ENCODE measurements around the gene BLVRB. TPM values are rescaled to one million over a fixed set of nuclear protein-coding genes. Genes with fewer than 3 reads are reported as not detected.

Gene BLVRB
- total and polyA plus RNA-seq, 9 of the 15 experiments (the other 6 are each of a cell fraction or from before 2014, with no cell fraction given), result 81.1 to 749 (median 331) TPM

GRCh38 chr19:40416918-40417642, 48.5 kb downstream of the BLVRB start (continued):
- TF ChIP-seq RAD21 (CRISPR knock-in tag; conservative IDR thresholded peaks at IDR 0.05 in 1 of 2, IDR thresholded peaks at IDR 0.05 in 1 of 2) (no peak), RBM15 (IDR thresholded peaks at IDR 0.05; ENCODE audit: insufficient read depth, low read length) (no peak), NFE2L1 (tag; IDR thresholded peaks at IDR 0.05; ENCODE audit: borderline replicate concordance, low read depth) (no peak), NCOA6 (IDR thresholded peaks at IDR 0.05) (no peak), CGGBP1 (CRISPR knock-in tag; IDR thresholded peaks at IDR 0.05) (no peak), BCOR (IDR thresholded peaks at IDR 0.05) (peak; percentile 86), C11orf30 (IDR thresholded peaks at IDR 0.05; ENCODE audit: low read depth) (peak; percentile 40; the same call in 1 of the 2 replicates), ZNF174 (CRISPR knock-in tag; IDR thresholded peaks at IDR 0.05) (no peak), PURB (CRISPR knock-in tag; IDR thresholded peaks at IDR 0.05; ENCODE audit: low read depth) (no peak), HDGF (IDR thresholded peaks at IDR 0.05) (peak; percentile 97), PKNOX1 (IDR thresholded peaks at IDR 0.05) (peak; percentile 46)
- TF ChIP-seq, protein P1, sequence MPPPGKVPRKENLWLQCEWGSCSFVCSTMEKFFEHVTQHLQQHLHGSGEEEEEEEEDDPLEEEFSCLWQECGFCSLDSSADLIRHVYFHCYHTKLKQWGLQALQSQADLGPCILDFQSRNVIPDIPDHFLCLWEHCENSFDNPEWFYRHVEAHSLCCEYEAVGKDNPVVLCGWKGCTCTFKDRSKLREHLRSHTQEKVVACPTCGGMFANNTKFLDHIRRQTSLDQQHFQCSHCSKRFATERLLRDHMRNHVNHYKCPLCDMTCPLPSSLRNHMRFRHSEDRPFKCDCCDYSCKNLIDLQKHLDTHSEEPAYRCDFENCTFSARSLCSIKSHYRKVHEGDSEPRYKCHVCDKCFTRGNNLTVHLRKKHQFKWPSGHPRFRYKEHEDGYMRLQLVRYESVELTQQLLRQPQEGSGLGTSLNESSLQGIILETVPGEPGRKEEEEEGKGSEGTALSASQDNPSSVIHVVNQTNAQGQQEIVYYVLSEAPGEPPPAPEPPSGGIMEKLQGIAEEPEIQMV (tag; conservative IDR thresholded peaks at IDR 0.05; ENCODE audit: low read depth), result no peak
- TF ChIP-seq, protein P2, sequence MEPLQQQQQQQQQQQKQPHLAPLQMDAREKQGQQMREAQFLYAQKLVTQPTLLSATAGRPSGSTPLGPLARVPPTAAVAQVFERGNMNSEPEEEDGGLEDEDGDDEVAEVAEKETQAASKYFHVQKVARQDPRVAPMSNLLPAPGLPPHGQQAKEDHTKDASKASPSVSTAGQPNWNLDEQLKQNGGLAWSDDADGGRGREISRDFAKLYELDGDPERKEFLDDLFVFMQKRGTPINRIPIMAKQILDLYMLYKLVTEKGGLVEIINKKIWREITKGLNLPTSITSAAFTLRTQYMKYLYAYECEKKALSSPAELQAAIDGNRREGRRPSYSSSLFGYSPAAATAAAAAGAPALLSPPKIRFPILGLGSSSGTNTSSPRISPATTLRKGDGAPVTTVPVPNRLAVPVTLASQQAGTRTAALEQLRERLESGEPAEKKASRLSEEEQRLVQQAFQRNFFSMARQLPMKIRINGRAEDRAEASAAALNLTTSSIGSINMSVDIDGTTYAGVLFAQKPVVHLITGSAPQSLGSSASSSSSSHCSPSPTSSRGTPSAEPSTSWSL (CRISPR knock-in tag; IDR thresholded peaks at IDR 0.05; ENCODE audit: borderline replicate concordance), result 0 out of 2 replicates have a peak, but pooled peaks have one; percentile 27
- TF ChIP-seq, protein P3, sequence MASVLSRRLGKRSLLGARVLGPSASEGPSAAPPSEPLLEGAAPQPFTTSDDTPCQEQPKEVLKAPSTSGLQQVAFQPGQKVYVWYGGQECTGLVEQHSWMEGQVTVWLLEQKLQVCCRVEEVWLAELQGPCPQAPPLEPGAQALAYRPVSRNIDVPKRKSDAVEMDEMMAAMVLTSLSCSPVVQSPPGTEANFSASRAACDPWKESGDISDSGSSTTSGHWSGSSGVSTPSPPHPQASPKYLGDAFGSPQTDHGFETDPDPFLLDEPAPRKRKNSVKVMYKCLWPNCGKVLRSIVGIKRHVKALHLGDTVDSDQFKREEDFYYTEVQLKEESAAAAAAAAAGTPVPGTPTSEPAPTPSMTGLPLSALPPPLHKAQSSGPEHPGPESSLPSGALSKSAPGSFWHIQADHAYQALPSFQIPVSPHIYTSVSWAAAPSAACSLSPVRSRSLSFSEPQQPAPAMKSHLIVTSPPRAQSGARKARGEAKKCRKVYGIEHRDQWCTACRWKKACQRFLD (CRISPR knock-in tag; IDR thresholded peaks at IDR 0.05), result no peak; the same call in 1 of the 2 replicates
- TF ChIP-seq, protein P4, sequence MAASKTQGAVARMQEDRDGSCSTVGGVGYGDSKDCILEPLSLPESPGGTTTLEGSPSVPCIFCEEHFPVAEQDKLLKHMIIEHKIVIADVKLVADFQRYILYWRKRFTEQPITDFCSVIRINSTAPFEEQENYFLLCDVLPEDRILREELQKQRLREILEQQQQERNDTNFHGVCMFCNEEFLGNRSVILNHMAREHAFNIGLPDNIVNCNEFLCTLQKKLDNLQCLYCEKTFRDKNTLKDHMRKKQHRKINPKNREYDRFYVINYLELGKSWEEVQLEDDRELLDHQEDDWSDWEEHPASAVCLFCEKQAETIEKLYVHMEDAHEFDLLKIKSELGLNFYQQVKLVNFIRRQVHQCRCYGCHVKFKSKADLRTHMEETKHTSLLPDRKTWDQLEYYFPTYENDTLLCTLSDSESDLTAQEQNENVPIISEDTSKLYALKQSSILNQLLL (CRISPR knock-in tag; IDR thresholded peaks at IDR 0.05; ENCODE audit: borderline replicate concordance), result no peak
- TF ChIP-seq, protein P5, sequence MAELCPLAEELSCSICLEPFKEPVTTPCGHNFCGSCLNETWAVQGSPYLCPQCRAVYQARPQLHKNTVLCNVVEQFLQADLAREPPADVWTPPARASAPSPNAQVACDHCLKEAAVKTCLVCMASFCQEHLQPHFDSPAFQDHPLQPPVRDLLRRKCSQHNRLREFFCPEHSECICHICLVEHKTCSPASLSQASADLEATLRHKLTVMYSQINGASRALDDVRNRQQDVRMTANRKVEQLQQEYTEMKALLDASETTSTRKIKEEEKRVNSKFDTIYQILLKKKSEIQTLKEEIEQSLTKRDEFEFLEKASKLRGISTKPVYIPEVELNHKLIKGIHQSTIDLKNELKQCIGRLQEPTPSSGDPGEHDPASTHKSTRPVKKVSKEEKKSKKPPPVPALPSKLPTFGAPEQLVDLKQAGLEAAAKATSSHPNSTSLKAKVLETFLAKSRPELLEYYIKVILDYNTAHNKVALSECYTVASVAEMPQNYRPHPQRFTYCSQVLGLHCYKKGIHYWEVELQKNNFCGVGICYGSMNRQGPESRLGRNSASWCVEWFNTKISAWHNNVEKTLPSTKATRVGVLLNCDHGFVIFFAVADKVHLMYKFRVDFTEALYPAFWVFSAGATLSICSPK (IDR thresholded peaks at IDR 0.05; ENCODE audit: borderline replicate concordance), result no peak

All from K562 (cell line).